A673 (cell line): ENCODE data around the gene BICD2.

Source experiments
- CTCF ChIP-seq: fragments of 300-800, 200-600 bp; sonication (generic); conservative IDR thresholded peaks from 2 replicates; pipeline ENCODE4 v1.5.1; 2017; ENCODE audit warnings: low read depth, mild to moderate bottlenecking, antibody characterized with exemption, low read length, moderate library complexity, mixed read lengths
- EZH2 ChIP-seq: fragments of 200-600 bp; sonication (generic); IDR thresholded peaks from 2 replicates; pipeline ENCODE4 v1.6.1; 2017; ENCODE audit warnings: borderline replicate concordance, low read depth, mild to moderate bottlenecking, mixed read lengths, antibody characterized with exemption, low read length; ENCODE audit not compliant: poor library complexity, severe bottlenecking

DNA sequence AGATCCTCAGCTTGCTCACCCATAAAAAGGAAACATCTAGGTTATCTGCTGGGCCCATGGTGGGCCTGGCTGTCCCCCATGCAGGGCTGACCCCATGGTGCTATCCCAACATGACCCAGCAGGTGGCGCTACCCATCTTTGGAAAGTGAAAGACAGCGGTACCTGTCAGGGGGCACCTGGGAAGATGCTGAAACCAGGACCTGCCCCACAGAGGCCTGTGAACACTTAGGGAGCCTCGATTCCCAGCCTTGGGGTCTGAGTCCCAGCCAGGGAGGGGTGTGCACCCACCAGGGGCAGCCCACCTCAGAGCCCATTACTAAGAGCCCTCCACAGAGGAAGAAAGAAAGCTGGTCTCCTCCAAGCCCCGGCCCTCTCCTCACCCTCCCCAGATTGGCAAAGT is 48.1 kb downstream of the BICD2 start:
- TF ChIP-seq CTCF = peak; percentile 92
- no peak for TF ChIP-seq EZH2
